Measurements from ENCODE around the gene IL4R. TPM values are rescaled to one million over a fixed set of nuclear protein-coding genes. Genes with fewer than 3 reads are reported as not detected.

The IL4R gene
- total RNA-seq, 1 experiment from 2014 or later: 17.5 TPM

GRCh38 chr16:27362570-27363245 is 48.9 kb downstream of the IL4R start:
- Histone ChIP-seq H3K36me3 (replicated peaks; ENCODE audit: control insufficient read depth, insufficient read depth, low read length) (peaks cover 7% of the 10 kb centered on the region), H3K4me3 (ENCODE audit: insufficient read depth, low read depth, low read length) (no peak overlapping the region), H3K27me3 (ENCODE audit: control insufficient read depth, insufficient read depth, low read length) (no peaks in the 10 kb centered on the region)
- DNase-seq: no peak

DNA sequence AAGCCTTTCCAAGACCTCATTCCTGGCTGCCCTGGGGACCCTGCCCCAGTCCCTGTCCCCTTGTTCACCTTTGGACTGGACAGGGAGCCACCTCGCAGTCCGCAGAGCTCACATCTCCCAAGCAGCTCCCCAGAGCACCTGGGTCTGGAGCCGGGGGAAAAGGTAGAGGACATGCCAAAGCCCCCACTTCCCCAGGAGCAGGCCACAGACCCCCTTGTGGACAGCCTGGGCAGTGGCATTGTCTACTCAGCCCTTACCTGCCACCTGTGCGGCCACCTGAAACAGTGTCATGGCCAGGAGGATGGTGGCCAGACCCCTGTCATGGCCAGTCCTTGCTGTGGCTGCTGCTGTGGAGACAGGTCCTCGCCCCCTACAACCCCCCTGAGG is 49.5 kb downstream of the IL4R start:
- peaks cover 7% of the 10 kb centered on the region for H3K36me3 ChIP-seq (replicated peaks; ENCODE audit: control insufficient read depth, insufficient read depth, low read length)
- H3K4me3 ChIP-seq (ENCODE audit: insufficient read depth, low read depth, low read length): no peak overlapping the region
- H3K27me3 ChIP-seq (ENCODE audit: control insufficient read depth, insufficient read depth, low read length): no peaks in the 10 kb centered on the region
- DNase-seq: peak; percentile 53

- peaks cover 7% of the 10 kb centered on the region for H3K36me3 ChIP-seq (replicated peaks; ENCODE audit: control insufficient read depth, insufficient read depth, low read length)
- DNase-seq: no peak
- H3K27me3 ChIP-seq (ENCODE audit: control insufficient read depth, insufficient read depth, low read length): no peaks in the 10 kb centered on the region
- H3K4me3 ChIP-seq (ENCODE audit: insufficient read depth, low read depth, low read length): no peak overlapping the region
Measured at GRCh38 chr16:27363797-27364196, 50.0 kb downstream of the IL4R start.

DNA sequence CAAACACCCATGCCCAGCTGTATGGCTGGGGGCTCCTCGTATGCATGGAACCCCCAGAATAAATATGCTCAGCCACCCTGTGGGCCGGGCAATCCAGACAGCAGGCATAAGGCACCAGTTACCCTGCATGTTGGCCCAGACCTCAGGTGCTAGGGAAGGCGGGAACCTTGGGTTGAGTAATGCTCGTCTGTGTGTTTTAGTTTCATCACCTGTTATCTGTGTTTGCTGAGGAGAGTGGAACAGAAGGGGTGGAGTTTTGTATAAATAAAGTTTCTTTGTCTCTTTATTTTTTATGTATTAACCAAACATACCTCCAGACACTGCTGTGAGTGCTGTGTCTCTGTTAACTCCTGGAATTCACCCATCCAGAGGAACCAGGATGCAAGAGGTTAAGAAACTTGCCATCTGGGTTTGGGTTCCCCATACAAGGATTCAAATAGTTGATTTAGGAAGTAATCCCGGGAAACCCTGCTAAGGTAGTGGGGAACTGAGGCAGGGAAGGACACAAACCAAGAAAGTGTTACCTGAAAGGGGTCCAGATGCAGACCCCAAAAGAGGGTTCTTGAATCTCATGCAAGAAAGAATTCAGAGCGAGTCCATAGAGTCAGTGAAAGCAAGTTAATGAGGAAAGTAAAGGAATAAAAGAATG is 50.8 kb downstream of the IL4R start:
- DNase-seq: no peak
- Histone ChIP-seq H3K36me3 (replicated peaks; ENCODE audit: control insufficient read depth, insufficient read depth, low read length) (peaks cover 5% of the 10 kb centered on the region), H3K4me3 (ENCODE audit: insufficient read depth, low read depth, low read length) (no peak overlapping the region), H3K27me3 (ENCODE audit: control insufficient read depth, insufficient read depth, low read length) (no peaks in the 10 kb centered on the region)

- peaks cover 5% of the 10 kb centered on the region for H3K36me3 ChIP-seq (replicated peaks; ENCODE audit: control insufficient read depth, insufficient read depth, low read length)
- no peaks in the 10 kb centered on the region for H3K27me3 ChIP-seq (ENCODE audit: control insufficient read depth, insufficient read depth, low read length)
- no peak overlapping the region for H3K4me3 ChIP-seq (ENCODE audit: insufficient read depth, low read depth, low read length)
- DNase-seq: no peak
Measured at GRCh38 chr16:27365142-27366089, 51.6 kb downstream of the IL4R start.

DNA sequence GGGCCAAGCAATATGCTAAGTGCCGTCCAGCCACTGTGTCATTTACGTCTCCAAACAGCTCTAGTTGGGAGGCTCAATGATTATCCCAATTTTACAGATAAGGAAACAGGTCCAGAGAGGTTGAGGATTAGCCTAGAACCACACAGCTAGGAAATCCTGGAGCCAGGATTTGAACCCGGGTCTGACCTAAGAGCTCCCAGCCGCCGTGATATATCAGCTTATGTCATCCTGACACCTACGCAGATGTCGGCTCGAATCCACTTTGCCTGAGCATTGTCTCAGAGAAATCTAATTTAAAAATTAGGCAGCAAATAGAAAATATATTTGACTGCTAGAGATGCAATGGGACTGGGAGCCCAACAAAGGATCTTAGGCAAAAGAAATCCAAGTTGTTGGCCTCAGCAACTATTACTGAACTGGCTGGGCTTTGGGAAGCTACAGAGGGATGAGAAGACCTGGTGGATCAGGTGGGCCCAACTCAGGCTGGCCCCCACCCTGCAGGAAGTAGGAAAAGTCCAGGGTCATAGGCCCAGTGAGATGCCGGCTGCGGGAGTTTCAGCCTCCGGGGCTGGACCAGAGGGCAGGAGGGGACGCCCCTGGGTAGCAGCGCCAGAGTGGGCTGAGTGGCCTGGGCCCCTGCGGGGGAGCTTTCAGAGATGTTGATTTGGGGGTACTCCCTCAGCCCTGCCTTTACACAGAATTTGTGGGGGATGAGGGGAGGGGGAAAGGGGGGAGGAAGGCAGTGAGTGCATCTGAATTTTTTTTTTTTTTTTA is 53.1 kb downstream of the IL4R start:
- Histone ChIP-seq H3K36me3 (replicated peaks; ENCODE audit: control insufficient read depth, insufficient read depth, low read length) (peaks cover 4% of the 10 kb centered on the region), H3K4me3 (ENCODE audit: insufficient read depth, low read depth, low read length) (no peak overlapping the region), H3K27me3 (ENCODE audit: control insufficient read depth, insufficient read depth, low read length) (no peaks in the 10 kb centered on the region)
- DNase-seq: peak; percentile 68

GRCh38 chr16:27367461-27368357 is 53.9 kb downstream of the IL4R start:
- DNase-seq: peak; percentile 95
- no peak overlapping the region for H3K4me3 ChIP-seq (ENCODE audit: insufficient read depth, low read depth, low read length)
- no peaks in the 10 kb centered on the region for H3K36me3 ChIP-seq (replicated peaks; ENCODE audit: control insufficient read depth, insufficient read depth, low read length)
- no peaks in the 10 kb centered on the region for H3K27me3 ChIP-seq (ENCODE audit: control insufficient read depth, insufficient read depth, low read length)

GRCh38 chr16:27368358-27368722 is 54.6 kb downstream of the IL4R start:
- no peak overlapping the region for H3K4me3 ChIP-seq (ENCODE audit: insufficient read depth, low read depth, low read length)
- no peaks in the 10 kb centered on the region for H3K36me3 ChIP-seq (replicated peaks; ENCODE audit: control insufficient read depth, insufficient read depth, low read length)
- no peaks in the 10 kb centered on the region for H3K27me3 ChIP-seq (ENCODE audit: control insufficient read depth, insufficient read depth, low read length)
- DNase-seq: no peak

- H3K36me3 ChIP-seq (replicated peaks; ENCODE audit: control insufficient read depth, insufficient read depth, low read length): no peaks in the 10 kb centered on the region
- no peak overlapping the region for H3K4me3 ChIP-seq (ENCODE audit: insufficient read depth, low read depth, low read length)
- H3K27me3 ChIP-seq (ENCODE audit: control insufficient read depth, insufficient read depth, low read length): no peaks in the 10 kb centered on the region
- no peak for DNase-seq
Measured at GRCh38 chr16:27369806-27370205, 56.0 kb downstream of the IL4R start.

DNA sequence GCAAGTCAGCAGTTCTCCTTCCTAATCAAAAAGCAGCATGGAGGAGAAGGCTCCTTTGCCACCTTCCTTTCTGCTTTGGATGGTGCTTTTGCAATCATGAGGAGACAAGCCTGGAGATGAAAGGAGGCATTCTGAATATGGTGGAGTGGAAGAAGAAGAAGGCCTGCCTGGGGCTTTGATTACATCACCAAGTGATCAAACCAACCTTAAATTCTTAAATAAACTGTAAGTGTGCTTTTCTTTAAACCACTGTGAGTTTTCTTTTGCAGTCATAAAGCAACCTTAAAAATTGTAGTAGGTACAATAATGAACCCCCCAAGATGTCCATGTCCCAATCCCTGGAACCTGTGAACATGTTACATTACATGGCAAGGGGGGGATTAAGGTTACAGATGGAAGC is 56.5 kb downstream of the IL4R start:
- no peak for DNase-seq
- Histone ChIP-seq H3K36me3 (replicated peaks; ENCODE audit: control insufficient read depth, insufficient read depth, low read length) (no peaks in the 10 kb centered on the region), H3K4me3 (ENCODE audit: insufficient read depth, low read depth, low read length) (no peak overlapping the region), H3K27me3 (ENCODE audit: control insufficient read depth, insufficient read depth, low read length) (no peaks in the 10 kb centered on the region)

GRCh38 chr16:27373312-27373711 is 59.5 kb downstream of the IL4R start:
- DNase-seq: no peak
- H3K27me3 ChIP-seq (ENCODE audit: control insufficient read depth, insufficient read depth, low read length): no peaks in the 10 kb centered on the region
- H3K36me3 ChIP-seq (replicated peaks; ENCODE audit: control insufficient read depth, insufficient read depth, low read length): no peaks in the 10 kb centered on the region
- H3K4me3 ChIP-seq (ENCODE audit: insufficient read depth, low read depth, low read length): no peak overlapping the region

DNA sequence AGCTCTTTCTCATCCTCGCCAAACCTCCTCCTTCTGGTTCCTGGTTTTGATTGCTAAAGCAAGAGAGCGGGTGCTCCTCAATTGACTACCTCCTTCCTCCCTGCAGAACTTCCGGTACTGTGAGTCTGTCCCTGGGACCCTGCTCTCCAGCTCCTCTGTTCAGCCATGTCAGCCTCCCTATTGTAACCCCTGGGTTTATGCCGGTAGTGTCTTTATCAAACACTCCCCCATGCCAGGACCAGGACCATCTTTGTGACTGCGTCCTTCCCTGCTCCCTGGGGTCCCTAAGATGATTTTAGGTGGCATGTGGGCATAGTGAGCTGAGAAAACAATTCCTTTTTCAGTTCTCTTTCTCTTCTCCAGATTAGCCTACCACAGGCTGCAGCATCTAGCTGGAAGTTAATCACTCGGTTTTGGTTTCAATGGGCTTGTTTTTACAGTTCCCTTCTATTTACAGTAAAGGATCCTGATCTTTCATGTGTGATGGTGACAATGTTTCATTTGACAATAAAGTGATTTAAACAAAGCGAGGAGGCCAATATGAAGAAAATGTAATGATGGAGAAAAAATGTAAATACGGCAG is 60.5 kb downstream of the IL4R start:
- Histone ChIP-seq H3K4me3 (ENCODE audit: insufficient read depth, low read depth, low read length) (no peak overlapping the region), H3K27me3 (ENCODE audit: control insufficient read depth, insufficient read depth, low read length) (no peaks in the 10 kb centered on the region), H3K36me3 (replicated peaks; ENCODE audit: control insufficient read depth, insufficient read depth, low read length) (no peaks in the 10 kb centered on the region)
- no peak for DNase-seq

GRCh38 chr16:27374804-27375425 is 61.1 kb downstream of the IL4R start:
- Histone ChIP-seq H3K27me3 (ENCODE audit: control insufficient read depth, insufficient read depth, low read length) (no peaks in the 10 kb centered on the region), H3K36me3 (replicated peaks; ENCODE audit: control insufficient read depth, insufficient read depth, low read length) (no peaks in the 10 kb centered on the region), H3K4me3 (ENCODE audit: insufficient read depth, low read depth, low read length) (no peak overlapping the region)
- DNase-seq: peak; percentile 93

All from H7 (cell line).